ENCODE results near the gene PRR14L.
"Not testable (repeated sequence)": the region's sequence is repeated elsewhere in the genome, so short reads cannot be mapped to it uniquely, and the experiment has no call there.

Gene PRR14L

DNA sequence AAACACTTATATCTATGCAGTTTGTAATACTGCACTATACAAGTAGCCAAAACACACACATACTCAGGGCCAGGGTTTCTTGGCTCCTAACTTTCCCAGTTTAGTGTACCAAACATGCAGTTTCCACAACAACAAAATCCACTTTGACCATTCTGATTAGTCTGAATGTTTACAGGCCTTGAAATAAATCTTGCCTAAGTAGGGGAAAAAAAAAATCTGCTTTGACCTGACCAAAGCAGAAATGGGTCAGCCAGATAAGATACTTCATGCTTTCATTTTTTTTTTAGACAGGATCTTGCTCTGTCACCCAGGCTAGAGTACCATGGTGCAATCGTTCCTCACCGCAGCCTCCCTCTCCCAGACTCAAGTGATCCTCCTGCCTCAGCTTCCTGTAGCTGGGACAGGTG lies 10.1 kb downstream of the PRR14L start:
- no peak for DNase-seq

DNA sequence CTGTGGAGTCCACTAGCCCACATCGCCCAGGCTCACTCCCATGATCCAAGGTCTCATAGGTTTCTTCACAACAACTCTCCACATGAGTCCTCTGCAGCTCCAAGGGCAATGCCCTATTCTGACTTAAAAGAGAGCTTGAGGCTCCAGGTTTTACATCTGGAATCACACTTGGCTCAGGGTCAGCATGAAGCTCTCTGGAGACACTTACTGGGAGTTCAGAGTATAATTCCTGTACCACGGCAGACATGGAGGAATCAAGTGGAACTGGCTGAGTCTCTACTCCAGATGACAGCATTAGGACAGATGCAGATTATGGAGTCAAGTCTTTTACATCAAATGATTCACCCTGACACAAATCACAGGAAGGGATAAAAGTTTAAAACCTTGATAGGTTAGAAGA lies 11.4 kb downstream of the PRR14L start:
- DNase-seq: no peak

- DNase-seq: no peak
These were observed 12.0 kb downstream of the PRR14L start for GRCh38 chr22:31737932-31738331.

DNA sequence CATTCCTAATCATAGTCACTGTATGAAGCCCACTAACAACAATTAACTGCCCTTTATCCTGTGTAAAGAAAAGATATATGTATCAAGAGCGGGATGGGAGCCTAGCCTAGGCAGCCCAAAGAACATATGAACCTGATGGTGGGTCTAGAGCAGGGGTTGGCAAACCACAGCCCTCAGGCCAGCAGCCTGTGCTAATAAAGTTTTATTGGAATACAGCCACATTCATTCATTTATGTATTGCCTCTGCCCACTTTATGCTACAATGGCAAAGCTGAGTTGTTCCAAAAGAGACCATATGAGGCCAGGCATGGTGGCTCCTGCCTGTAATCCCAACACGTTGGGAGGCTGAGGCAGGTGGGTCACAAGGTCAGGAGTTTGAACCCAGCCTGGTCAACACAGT lies 13.5 kb downstream of the PRR14L start:
- DNase-seq: no peak

DNA sequence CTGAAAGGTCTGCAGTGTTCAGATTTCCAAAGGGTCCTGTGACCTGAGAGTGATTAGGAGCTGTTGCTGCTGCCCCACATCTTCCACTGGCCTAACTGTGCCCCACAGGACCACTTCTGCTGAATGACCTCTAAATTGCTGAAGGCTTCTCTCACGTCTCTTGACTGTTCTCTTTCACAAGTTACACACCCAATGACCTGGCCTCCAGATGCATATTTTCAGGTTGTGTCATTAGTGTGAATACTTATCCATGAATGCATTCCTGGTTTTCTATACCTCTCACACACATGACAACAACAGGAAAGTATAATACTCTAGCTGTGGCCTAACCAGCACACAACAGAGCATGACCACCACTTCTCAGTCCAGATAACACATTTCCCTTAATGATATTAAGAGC lies 15.4 kb downstream of the PRR14L start:
- DNase-seq: no peak

DNA sequence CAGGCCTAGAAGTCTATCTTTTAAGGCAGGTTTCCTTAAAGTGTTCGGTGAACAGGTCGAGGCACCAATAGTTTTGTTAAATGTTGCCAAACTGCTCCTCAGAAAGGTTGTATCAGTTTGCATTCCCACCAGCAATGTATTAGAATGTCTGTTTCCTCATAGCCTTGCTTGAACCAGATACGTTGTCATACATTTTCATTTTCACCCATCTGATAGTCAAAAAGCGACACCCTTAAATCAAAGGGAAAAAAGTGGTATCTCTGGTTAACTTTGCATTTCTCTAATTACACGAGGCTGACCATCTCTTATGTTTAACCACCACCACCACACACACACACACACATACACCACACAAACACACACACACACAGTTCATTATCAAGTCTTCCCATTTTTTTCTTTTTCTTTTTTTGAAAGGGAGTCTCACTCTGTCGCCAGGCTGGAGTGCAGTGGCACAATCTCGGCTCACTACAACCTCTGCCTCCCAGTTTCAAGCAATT lies 16.3 kb downstream of the PRR14L start:
- no peak for DNase-seq

DNA sequence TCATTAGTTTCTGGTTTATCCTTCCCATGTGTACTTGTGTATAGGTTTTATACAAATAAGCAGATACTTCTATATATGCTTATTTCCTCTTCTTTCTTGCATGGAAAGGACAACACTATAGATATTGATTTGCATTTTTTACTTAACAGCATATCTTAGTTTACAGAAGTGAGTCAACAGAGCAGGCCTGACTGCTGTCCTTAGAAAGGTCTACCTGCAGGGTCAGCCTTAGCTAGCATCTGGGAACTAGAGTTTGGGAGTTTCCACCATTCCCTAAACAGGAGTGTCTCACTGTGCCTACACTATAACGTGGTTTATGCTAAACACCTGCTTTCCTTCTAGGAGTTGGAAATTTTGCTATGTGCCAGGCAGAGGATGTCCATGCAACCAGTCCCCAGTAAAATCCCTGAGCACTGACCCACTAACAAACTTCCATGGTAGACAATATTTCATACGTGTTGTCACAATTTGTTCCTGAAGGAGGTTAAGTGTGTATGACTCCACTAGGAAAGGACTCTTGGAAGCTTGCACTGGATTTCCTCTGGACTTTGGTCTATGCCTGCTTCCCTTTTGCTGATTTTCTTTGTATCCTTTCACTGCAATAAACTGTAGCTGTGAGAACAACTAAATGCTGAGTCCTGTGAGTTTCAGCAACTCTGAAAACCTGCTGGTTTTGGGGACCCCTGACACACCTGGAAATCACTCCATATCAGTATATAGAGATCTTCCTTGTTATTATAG lies 17.7 kb downstream of the PRR14L start:
- DNase-seq: no peak

- no peak for DNase-seq
These were observed 19.6 kb downstream of the PRR14L start for GRCh38 chr22:31730344-31730711.

GRCh38 chr22:31728857-31729256 lies 21.1 kb downstream of the PRR14L start:
- DNase-seq: no peak

- no peak for DNase-seq
These were observed 23.2 kb downstream of the PRR14L start for GRCh38 chr22:31726692-31727091.

GRCh38 chr22:31723723-31724122 lies 26.2 kb downstream of the PRR14L start:
- DNase-seq: no peak

DNA sequence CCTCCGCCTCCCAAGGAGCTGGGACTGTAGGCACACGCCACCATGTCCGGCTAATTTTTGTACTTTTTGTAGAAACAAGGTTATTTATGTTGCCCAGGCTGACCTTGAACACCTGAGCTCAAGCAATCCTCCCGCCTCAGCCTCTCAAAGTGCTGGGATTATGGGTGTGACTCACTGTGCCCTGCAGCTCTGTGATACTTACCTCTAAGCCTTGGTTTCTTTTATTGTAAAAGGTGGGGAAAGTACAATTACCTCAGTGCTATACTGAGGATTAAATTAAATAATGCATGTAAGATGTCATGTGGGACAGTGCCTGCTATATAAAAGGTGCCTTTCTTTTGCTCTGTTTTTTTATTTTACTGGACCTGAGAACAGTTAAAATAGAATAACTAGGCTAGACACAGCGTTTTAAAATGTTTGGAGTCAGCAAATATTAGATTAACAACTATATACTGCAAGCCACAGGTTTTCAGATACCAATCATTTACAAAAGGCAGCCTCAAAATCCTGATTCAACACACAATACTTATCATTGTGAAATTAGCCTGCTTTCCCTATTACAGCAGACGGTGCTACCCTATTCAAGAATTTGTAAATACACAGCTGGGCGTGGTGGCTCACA lies 30.0 kb downstream of the PRR14L start:
- DNase-seq: no peak

GRCh38 chr22:31715147-31715778 lies 34.7 kb downstream of the PRR14L start:
- no peak for DNase-seq

DNA sequence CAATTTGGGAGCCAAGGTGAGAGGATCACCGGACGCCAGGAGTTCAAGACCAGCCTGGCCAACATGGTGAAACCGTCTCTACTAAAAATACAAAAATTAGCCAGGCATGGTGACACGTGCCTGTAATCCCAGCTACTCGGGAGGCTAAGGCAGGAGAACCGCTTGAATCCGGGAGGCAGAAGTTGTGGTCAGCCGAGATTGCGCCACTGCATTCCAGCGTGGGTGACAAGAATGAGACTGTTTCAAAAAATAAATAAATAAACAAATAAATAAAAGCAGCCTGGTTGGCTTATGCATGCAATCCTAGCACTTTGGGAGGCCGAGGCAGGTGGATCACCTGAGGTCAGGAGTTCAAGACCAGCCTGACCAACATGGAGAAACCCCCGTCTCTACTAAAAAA lies 38.7 kb downstream of the PRR14L start:
- DNase-seq: not testable (repeated sequence)

DNA sequence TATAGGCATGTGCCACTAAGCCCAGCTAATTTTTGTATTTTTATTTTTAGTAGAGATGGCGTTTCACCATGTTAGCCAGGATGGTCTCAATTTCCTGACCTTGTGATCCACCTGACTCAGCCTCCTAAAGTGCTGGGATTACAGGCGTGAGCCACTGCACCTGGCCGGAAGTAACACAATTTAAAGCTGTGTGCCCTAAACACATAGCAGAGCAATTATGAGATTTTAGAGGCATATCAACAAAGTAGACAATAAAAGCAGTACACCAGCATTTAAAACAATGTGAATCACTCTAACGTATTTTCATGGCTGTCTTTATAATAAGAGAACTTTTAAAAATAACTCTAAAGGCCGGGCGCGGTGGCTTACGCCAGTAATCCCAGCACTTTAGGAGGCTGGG lies 42.4 kb downstream of the PRR14L start:
- DNase-seq: no peak

DNA sequence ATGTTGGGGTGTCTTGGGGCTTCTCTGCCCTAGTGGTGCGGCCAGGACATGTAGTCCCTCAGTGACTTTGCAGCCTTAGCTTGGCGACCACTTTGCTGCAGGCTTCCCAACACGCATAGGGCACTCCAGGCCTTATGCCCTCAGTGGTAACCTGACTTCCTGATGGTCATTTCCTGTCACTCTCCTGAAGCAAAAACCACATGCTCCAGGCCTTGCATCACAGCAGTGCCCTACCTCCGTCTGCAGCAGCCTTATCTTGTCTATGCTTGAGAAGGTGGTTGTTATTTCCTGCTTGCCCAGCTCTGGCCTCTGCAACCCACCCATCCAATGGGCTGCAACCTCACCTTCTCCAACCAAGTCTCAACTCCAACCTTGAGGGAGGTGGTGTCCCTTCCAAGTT lies 54.5 kb downstream of the PRR14L start:
- no peak for DNase-seq

DNA sequence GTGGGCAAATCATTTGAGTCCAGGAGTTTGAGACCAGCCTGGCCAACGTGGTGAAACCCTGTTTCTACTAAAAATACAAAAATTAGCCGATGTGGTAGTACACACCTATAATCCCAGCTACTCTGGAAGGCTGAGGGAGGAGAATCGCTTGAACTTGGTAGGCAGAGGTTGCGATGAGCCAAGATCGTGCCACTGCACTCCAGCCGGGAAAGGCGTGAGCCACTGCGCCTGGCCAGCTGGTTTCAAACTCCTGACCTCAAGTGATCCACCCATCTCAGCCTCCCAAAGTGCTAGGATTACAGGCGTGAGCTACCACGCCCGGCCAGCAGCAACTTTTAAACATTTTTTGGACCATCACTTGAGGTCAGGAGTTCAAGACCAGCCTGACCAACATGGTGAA lies 55.9 kb downstream of the PRR14L start:
- DNase-seq: not testable (repeated sequence)

DNA sequence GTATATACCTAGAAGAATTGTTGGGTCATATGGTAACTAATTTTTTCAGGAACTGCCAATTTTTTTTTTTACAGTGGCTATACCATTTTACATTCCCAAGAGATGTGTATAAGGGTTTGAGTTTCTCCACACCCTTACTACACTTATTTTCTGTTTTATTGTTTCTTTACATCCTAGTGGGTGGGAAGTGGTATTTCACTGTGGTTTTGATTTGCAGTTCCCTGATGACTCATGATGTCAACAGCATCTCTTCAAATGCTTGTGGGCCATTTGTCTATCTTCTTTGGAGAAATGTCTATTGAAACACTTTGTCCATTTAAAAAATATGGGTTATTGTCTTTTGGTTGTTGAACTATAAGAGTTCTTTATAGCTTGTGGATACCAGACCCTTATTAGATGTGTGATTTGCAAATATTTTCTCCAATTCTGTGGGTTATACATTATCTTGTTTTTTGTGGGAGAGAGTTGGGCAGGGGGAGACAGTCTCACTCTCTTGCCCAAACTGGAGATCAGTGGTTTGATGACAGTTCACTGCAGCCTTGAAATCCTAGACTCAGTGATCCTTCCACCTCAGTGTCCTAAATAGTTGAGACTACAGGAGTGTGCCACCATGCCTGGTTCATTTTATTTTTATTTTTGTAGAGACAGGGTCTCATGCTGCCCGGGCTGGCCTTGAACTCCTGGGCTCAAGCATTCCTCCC lies 57.6 kb downstream of the PRR14L start:
- DNase-seq: no peak

- DNase-seq: no peak
These were observed 58.5 kb downstream of the PRR14L start for GRCh38 chr22:31691408-31691807.

- no peak for DNase-seq
These were observed 66.5 kb downstream of the PRR14L start for GRCh38 chr22:31683181-31684105.

DNA sequence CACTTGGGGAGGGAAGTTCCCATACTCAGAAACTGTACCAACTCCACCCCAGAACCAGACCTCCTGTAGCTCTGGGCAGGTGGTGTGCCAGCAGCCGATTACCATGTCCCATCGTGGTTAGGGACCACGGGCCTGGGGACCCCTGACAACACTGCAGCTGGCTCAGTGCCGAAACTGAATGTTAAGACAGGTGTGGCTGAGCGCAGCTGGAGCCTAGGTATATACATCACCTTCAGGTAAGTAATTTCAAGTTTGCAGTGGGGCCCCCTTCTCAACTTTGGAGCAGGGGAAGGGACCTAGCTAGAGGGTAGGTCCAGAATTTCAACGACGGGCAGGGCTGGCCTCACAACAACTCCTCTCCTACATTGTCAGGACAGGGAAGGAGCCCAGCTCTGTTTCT lies 67.2 kb downstream of the PRR14L start:
- no peak for DNase-seq

All from GOT3 (cell line).